Loucy (cell line): ENCODE results near the gene ATP8A2.

Experiments
- H2AFZ ChIP-seq: fragments of 200-600 bp; sonication (generic); 2 replicates; pipeline ENCODE4 v1.6.0; 2016; ENCODE audit warnings: antibody characterized with exemption, mild to moderate bottlenecking, low read length, moderate library complexity
- H3F3A ChIP-seq: fragments of 200-600 bp; 2 replicates; pipeline ENCODE4 v1.6.0; 2016; ENCODE audit warnings: antibody characterized with exemption, low read depth, mild to moderate bottlenecking
- H3K27me3 ChIP-seq: fragments of 200-600 bp; sonication (generic); 2 replicates; pipeline ENCODE4 v1.6.1; 2014; ENCODE audit warnings: low read length, mild to moderate bottlenecking; ENCODE audit not compliant: insufficient read depth, poor library complexity, severe bottlenecking
- H3K36me3 ChIP-seq: fragments of 200-600 bp; sonication (generic); 2 replicates; pipeline ENCODE4 v1.6.1; 2016; ENCODE audit warnings: low read length; ENCODE audit not compliant: insufficient read depth
- H3K4me1 ChIP-seq: fragments of 200-600 bp; sonication (generic); 2 replicates; pipeline ENCODE4 v1.5.1; 2014; ENCODE audit warnings: low read length, mild to moderate bottlenecking; ENCODE audit not compliant: insufficient read depth, poor library complexity, severe bottlenecking
- H3K4me2 ChIP-seq: fragments of 200-600 bp; sonication (generic); 2 replicates; pipeline ENCODE4 v1.6.0; 2014; ENCODE audit warnings: antibody characterized with exemption, low read length, low read depth, mild to moderate bottlenecking; ENCODE audit not compliant: poor library complexity, severe bottlenecking
- H3K4me3 ChIP-seq: fragments of 200-600 bp; sonication (generic); 2 replicates; pipeline ENCODE4 v1.5.1; 2014; ENCODE audit warnings: low read length, mild to moderate bottlenecking, mixed read lengths; ENCODE audit not compliant: poor library complexity, severe bottlenecking
- H3K79me2 ChIP-seq: fragments of 200-600 bp; sonication (generic); 2 replicates; pipeline ENCODE4 v1.6.1; 2014; ENCODE audit warnings: low read length; ENCODE audit not compliant: insufficient read depth
- H3K9ac ChIP-seq: fragments of 200-600 bp; sonication (generic); 2 replicates; pipeline ENCODE4 v1.6.0; 2014; ENCODE audit warnings: mild to moderate bottlenecking, low read depth, low read length, moderate library complexity; ENCODE audit not compliant: poor library complexity, severe bottlenecking
- H3K9me2 ChIP-seq: fragments of 200-600 bp; sonication (generic); replicated peaks from 2 replicates; pipeline ENCODE4 v1.6.1; 2016; ENCODE audit warnings: low read depth, low read length, mixed read lengths
- H3K9me3 ChIP-seq: fragments of 200-600 bp; sonication (generic); 2 replicates; pipeline ENCODE4 v1.6.1; 2014; ENCODE audit warnings: mild to moderate bottlenecking, antibody characterized with exemption, low read length, low read depth; ENCODE audit not compliant: insufficient read depth
- H4K20me1 ChIP-seq: fragments of 200-600 bp; sonication (generic); 2 replicates; pipeline ENCODE4 v1.6.0; 2014; ENCODE audit warnings: antibody characterized with exemption, low read length, mild to moderate bottlenecking; ENCODE audit not compliant: insufficient read depth, poor library complexity, severe bottlenecking
- CTCF ChIP-seq: fragments of 200-600 bp; sonication (generic); conservative IDR thresholded peaks from 2 replicates; pipeline ENCODE4 v1.5.1; 2014; ENCODE audit warnings: mild to moderate bottlenecking, antibody characterized with exemption, low read length
- EZH2phosphoT487 ChIP-seq: fragments of 200-600 bp; IDR thresholded peaks from 2 replicates; pipeline ENCODE4 v1.6.1; 2018; ENCODE audit warnings: antibody characterized with exemption, mild to moderate bottlenecking, moderate library complexity, borderline replicate concordance

The ATP8A2 gene

GRCh38 chr13:25717666-25718197 lies 346.0 kb downstream of the ATP8A2 start:
- Histone ChIP-seq H3K9ac (peak overlapping the region; percentile 22), H3F3A (no peaks in the 10 kb centered on the region; the same call in 1 of the 2 replicates), H3K9me3 (no peaks in the 10 kb centered on the region), H3K79me2 (no peaks in the 10 kb centered on the region), H2AFZ (no peak overlapping the region), H3K27me3 (no peaks in the 10 kb centered on the region), H3K4me3 (peak overlapping the region; percentile 39), H4K20me1 (no peaks in the 10 kb centered on the region), H3K36me3 (no peaks in the 10 kb centered on the region), H3K4me1 (peaks cover 22% of the 10 kb centered on the region), H3K4me2 (peak overlapping the region; percentile 54), H3K9me2 (no peaks in the 10 kb centered on the region)
- TF ChIP-seq EZH2phosphoT487 = no peak; the same call in 1 of the 2 replicates
- no peak for TF ChIP-seq CTCF

GRCh38 chr13:25719666-25720065 lies 347.9 kb downstream of the ATP8A2 start:
- no peaks in the 10 kb centered on the region for H4K20me1 ChIP-seq
- H3K27me3 ChIP-seq = no peaks in the 10 kb centered on the region
- H3K9me3 ChIP-seq = no peaks in the 10 kb centered on the region
- no peak overlapping the region for H3K9ac ChIP-seq
- H3K4me3 ChIP-seq = no peak overlapping the region
- no peaks in the 10 kb centered on the region; the same call in 1 of the 2 replicates for H3F3A ChIP-seq
- no peaks in the 10 kb centered on the region for H3K36me3 ChIP-seq
- TF ChIP-seq EZH2phosphoT487 (no peak), CTCF (no peak)
- H3K4me1 ChIP-seq = peaks cover 36% of the 10 kb centered on the region
- no peaks in the 10 kb centered on the region for H3K9me2 ChIP-seq
- H3K79me2 ChIP-seq = no peaks in the 10 kb centered on the region
- H2AFZ ChIP-seq = no peak overlapping the region
- no peak overlapping the region for H3K4me2 ChIP-seq

- Histone ChIP-seq H3K79me2 (no peaks in the 10 kb centered on the region), H3K4me2 (no peak overlapping the region), H3K4me3 (no peak overlapping the region), H2AFZ (no peak overlapping the region), H3K4me1 (peaks cover 47% of the 10 kb centered on the region), H3K27me3 (no peaks in the 10 kb centered on the region), H3K9ac (no peak overlapping the region), H4K20me1 (no peaks in the 10 kb centered on the region), H3K9me3 (no peaks in the 10 kb centered on the region), H3K36me3 (no peaks in the 10 kb centered on the region), H3F3A (no peaks in the 10 kb centered on the region; the same call in 1 of the 2 replicates), H3K9me2 (no peaks in the 10 kb centered on the region)
- TF ChIP-seq EZH2phosphoT487 = no peak
- TF ChIP-seq CTCF = no peak
These were observed 351.1 kb downstream of the ATP8A2 start for GRCh38 chr13:25722893-25723292.
